ENCODE results near the gene EEF2K. TPM values are rescaled to one million over a fixed set of nuclear protein-coding genes. Genes with fewer than 3 reads are reported as not detected.

Gene EEF2K
- total RNA-seq, 1 donor from 2014 or later = 12.2 TPM

DNA sequence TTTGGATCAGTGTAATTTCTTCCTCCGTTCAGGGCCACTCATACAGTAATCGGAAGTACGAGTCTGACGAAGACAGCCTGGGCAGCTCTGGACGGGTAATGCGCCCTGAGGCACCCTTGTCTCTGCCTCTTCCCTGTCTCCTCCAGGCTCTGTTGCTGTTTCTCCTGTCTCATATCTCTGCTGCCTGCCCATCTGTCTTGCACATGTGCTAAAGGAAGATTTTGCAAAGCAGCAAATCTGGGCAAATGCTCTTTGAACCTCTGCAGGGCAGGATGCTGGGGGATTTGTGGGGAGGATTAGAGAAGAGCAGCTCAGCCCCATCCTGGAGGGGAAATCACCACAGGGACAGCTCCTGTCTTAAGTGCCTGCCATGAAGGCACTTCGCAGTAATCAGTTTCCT, 58.7 kb downstream of the EEF2K start:
- no peak overlapping the region for H3K4me3 ChIP-seq (ENCODE audit: low read depth, low read length)
- TF ChIP-seq, protein P1, sequence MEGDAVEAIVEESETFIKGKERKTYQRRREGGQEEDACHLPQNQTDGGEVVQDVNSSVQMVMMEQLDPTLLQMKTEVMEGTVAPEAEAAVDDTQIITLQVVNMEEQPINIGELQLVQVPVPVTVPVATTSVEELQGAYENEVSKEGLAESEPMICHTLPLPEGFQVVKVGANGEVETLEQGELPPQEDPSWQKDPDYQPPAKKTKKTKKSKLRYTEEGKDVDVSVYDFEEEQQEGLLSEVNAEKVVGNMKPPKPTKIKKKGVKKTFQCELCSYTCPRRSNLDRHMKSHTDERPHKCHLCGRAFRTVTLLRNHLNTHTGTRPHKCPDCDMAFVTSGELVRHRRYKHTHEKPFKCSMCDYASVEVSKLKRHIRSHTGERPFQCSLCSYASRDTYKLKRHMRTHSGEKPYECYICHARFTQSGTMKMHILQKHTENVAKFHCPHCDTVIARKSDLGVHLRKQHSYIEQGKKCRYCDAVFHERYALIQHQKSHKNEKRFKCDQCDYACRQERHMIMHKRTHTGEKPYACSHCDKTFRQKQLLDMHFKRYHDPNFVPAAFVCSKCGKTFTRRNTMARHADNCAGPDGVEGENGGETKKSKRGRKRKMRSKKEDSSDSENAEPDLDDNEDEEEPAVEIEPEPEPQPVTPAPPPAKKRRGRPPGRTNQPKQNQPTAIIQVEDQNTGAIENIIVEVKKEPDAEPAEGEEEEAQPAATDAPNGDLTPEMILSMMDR (conservative IDR thresholded peaks at IDR 0.05; ENCODE audit: low read depth, low read length) = no peak
- DNase-seq (ENCODE audit: low read depth) = no peak

DNA sequence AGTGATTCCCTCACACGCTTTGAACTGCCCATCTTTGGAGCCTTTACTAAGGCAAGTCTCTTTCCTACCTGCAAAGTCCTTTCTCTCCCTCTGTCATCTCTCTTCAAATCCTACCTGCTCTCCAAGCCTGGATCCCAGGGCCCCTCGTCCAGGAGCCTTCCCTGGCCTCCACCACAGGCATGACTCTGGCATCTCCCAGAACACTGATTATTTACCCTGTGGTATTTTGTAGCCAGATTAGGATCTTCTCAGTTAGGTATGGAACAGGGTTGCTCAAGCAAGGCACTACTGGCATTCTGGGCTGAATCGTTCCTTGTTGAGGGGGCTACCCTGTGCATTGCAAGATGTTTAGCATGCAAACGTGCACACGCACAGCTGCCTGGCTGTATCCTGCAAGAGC, 59.3 kb downstream of the EEF2K start:
- no peak overlapping the region for H3K4me3 ChIP-seq (ENCODE audit: low read depth, low read length)
- no peak for DNase-seq (ENCODE audit: low read depth)

DNA sequence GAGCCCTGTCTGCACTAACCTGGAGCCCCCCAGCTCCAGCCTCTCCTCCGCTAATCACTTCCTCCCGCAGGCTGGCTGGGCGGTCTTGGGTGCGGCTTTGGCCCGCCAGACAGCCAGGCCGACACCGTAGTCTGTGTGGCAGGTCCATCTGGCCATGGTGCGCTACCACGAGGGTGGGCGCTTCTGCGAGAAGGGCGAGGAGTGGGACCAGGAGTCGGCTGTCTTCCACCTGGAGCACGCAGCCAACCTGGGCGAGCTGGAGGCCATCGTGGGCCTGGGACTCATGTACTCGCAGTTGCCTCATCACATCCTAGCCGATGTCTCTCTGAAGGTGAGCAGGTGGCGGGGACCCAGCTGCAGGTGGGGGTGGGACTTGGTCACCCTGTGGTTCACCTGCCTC, 60.5 kb downstream of the EEF2K start:
- TF ChIP-seq, protein P1 (conservative IDR thresholded peaks at IDR 0.05; ENCODE audit: low read depth, low read length) = no peak
- no peak overlapping the region for H3K4me3 ChIP-seq (ENCODE audit: low read depth, low read length)
- no peak for DNase-seq (ENCODE audit: low read depth)

More for the DNA sequence above, 59.3 kb downstream of the EEF2K start:
- TF ChIP-seq, protein P1 (conservative IDR thresholded peaks at IDR 0.05; ENCODE audit: low read depth, low read length) = no peak

DNA sequence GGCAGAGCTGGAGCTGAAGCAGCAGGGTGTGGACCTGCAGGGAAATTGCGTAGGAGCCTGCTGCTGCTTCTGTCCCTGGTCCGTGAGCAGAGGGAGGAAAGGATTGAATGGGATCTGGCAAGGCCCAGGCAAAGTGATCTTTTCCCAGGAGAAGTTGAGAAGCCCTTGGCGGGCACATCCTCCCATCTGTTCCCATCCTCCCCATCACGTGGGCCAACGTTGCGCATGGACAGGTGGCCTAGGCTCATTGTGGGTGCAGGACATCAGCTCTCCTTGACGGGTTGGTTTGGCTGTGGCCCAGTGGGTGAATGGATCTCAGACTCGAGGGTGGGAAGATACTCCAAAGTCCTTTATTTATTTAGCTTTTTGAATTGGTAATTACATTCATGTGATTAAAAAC, 61.7 kb downstream of the EEF2K start:
- no peak overlapping the region for H3K4me3 ChIP-seq (ENCODE audit: low read depth, low read length)
- TF ChIP-seq, protein P1 (conservative IDR thresholded peaks at IDR 0.05; ENCODE audit: low read depth, low read length) = no peak
- DNase-seq (ENCODE audit: low read depth) = no peak

GRCh38 chr16:22270525-22270924, 64.4 kb downstream of the EEF2K start:
- TF ChIP-seq, protein P1 (conservative IDR thresholded peaks at IDR 0.05; ENCODE audit: low read depth, low read length) = no peak
- H3K4me3 ChIP-seq (ENCODE audit: low read depth, low read length) = no peak overlapping the region
- DNase-seq (ENCODE audit: low read depth) = no peak

GRCh38 chr16:22272870-22273650, 67.0 kb downstream of the EEF2K start:
- TF ChIP-seq, protein P1 (conservative IDR thresholded peaks at IDR 0.05; ENCODE audit: low read depth, low read length) = no peak
- no peak overlapping the region for H3K4me3 ChIP-seq (ENCODE audit: low read depth, low read length)
- no peak for DNase-seq (ENCODE audit: low read depth)

GRCh38 chr16:22274916-22275315, 68.8 kb downstream of the EEF2K start:
- TF ChIP-seq, protein P1 (conservative IDR thresholded peaks at IDR 0.05; ENCODE audit: low read depth, low read length) = no peak
- no peak overlapping the region for H3K4me3 ChIP-seq (ENCODE audit: low read depth, low read length)
- DNase-seq (ENCODE audit: low read depth) = no peak
